ENCODE results near the gene CLCA1. TPM values are rescaled to one million over a fixed set of nuclear protein-coding genes. Genes with fewer than 3 reads are reported as not detected.
A peak's percentile ranks its signal among the peaks of the same experiment; 100 is the strongest.

Gene CLCA1
- total RNA-seq = not detected
- long read RNA-seq = 0 reads

- Histone ChIP-seq H3K36me3 (no peaks in the 10 kb centered on the region), H3K4me1 (peaks cover 2% of the 10 kb centered on the region), H3K9me3 (no peaks in the 10 kb centered on the region), H3K27me3 (no peaks in the 10 kb centered on the region), H3K27ac (no peak within 1 kb of the TSS), H3K4me3 (no peak within 1 kb of the TSS)
- no peak for DNase-seq
- intact Hi-C loops (cut with DNase I) = no loop called here
- TF ChIP-seq CTCF (IDR thresholded peaks at IDR 0.05) = no peak
- ATAC-seq = no peak
Measured at GRCh38 chr1:86468501-86468977, at the start of gene CLCA1. Gene CLCA1, plus strand, starts transcription at chr1:86468927. Its CDS starts 45 bp downstream, at chr1:86468972.

GRCh38 chr1:86419277-86419903 is 49.3 kb upstream of the CLCA1 start:
- TF ChIP-seq CTCF (IDR thresholded peaks at IDR 0.05) = peak; percentile 58
- DNase-seq (no peak), ATAC-seq (peak; percentile 89)
- intact Hi-C loops (cut with DNase I) = no loop called here
- no peaks in the 10 kb centered on the region for H3K4me1 ChIP-seq
- no peak overlapping the region for H3K4me3 ChIP-seq
- H3K36me3 ChIP-seq = no peaks in the 10 kb centered on the region
- no peaks in the 10 kb centered on the region for H3K27me3 ChIP-seq
- H3K9me3 ChIP-seq = no peaks in the 10 kb centered on the region
- no peak overlapping the region for H3K27ac ChIP-seq

- no peak for ATAC-seq
- intact Hi-C loops (cut with DNase I) = no loop called here
- H3K4me1 ChIP-seq = no peaks in the 10 kb centered on the region
- no peaks in the 10 kb centered on the region for H3K36me3 ChIP-seq
- H3K27me3 ChIP-seq = no peaks in the 10 kb centered on the region
- no peak overlapping the region for H3K27ac ChIP-seq
- no peak for TF ChIP-seq CTCF (IDR thresholded peaks at IDR 0.05)
- no peak for DNase-seq
- H3K9me3 ChIP-seq = no peaks in the 10 kb centered on the region
- H3K4me3 ChIP-seq = no peak overlapping the region
Measured at GRCh38 chr1:86421601-86422280, 47.0 kb upstream of the CLCA1 start.

- no peaks in the 10 kb centered on the region for H3K36me3 ChIP-seq
- DNase-seq (no peak), ATAC-seq (no peak)
- intact Hi-C loops (cut with DNase I) = no loop called here
- no peak for TF ChIP-seq CTCF (IDR thresholded peaks at IDR 0.05)
- H3K4me3 ChIP-seq = no peak overlapping the region
- H3K4me1 ChIP-seq = no peaks in the 10 kb centered on the region
- no peaks in the 10 kb centered on the region for H3K9me3 ChIP-seq
- no peak overlapping the region for H3K27ac ChIP-seq
- no peaks in the 10 kb centered on the region for H3K27me3 ChIP-seq
Measured at GRCh38 chr1:86423473-86423872, 45.3 kb upstream of the CLCA1 start.

- H3K9me3 ChIP-seq = no peaks in the 10 kb centered on the region
- no peak within 1 kb of the TSS for H3K4me3 ChIP-seq
- H3K27me3 ChIP-seq = no peaks in the 10 kb centered on the region
- intact Hi-C loops (cut with DNase I) = no loop called here
- peaks cover 3% of the 10 kb centered on the region for H3K4me1 ChIP-seq
- H3K36me3 ChIP-seq = no peaks in the 10 kb centered on the region
- ATAC-seq (no peak), DNase-seq (no peak)
- no peak within 1 kb of the TSS for H3K27ac ChIP-seq
- no peak for TF ChIP-seq CTCF (IDR thresholded peaks at IDR 0.05)
Measured at GRCh38 chr1:86423873-86424272, 44.9 kb upstream of the CLCA1 start, which contains the start of gene CLCA2. Gene CLCA2, plus strand, starts transcription at chr1:86424171. Its CDS starts 77 bp downstream, at chr1:86424248.

All from upper lobe of right lung (tissue), 1 donor.